ENCODE measurements around the gene ZNF230. TPM values are rescaled to one million over a fixed set of nuclear protein-coding genes. Genes with fewer than 3 reads are reported as not detected.
A peak's percentile ranks its signal among the peaks of the same experiment; 100 is the strongest.

The ZNF230 gene
- polyA plus RNA-seq, 1 experiment: 4.0 TPM

- ChIA-PET POLR2A (no interaction called here), CTCF (no interaction called here)
- TF ChIP-seq CTCF (IDR thresholded peaks at IDR 0.05; ENCODE audit: low read depth, low read length): no peak
- Histone ChIP-seq H3K27ac (ENCODE audit: low read depth, low read length) (no peak overlapping the region), H3K27me3 (ENCODE audit: control insufficient read depth, insufficient read depth, low read length) (peaks cover 2% of the 10 kb centered on the region), H3K4me3 (ENCODE audit: low read depth, low read length) (no peak overlapping the region), H3K9me3 (ENCODE audit: control insufficient read depth, insufficient read depth, low read length) (peaks cover under 1% of the 10 kb centered on the region; the same call in 1 of the 2 replicates)
- DNase-seq (ENCODE audit: low read depth, low spot score): no peak
Observed at GRCh38 chr19:44019498-44019897, 16.7 kb downstream of the ZNF230 start.

- Histone ChIP-seq H3K9me3 (ENCODE audit: control insufficient read depth, insufficient read depth, low read length) (no peaks in the 10 kb centered on the region), H3K27me3 (ENCODE audit: control insufficient read depth, insufficient read depth, low read length) (peaks cover 2% of the 10 kb centered on the region), H3K27ac (ENCODE audit: low read depth, low read length) (no peak overlapping the region), H3K4me3 (ENCODE audit: low read depth, low read length) (no peak overlapping the region)
- TF ChIP-seq CTCF (IDR thresholded peaks at IDR 0.05; ENCODE audit: low read depth, low read length): no peak
- no peak for DNase-seq (ENCODE audit: low read depth, low spot score)
- ChIA-PET CTCF (no interaction called here), POLR2A (no interaction called here)
Observed at GRCh38 chr19:44021221-44021620, 18.5 kb downstream of the ZNF230 start.

- Histone ChIP-seq H3K27me3 (ENCODE audit: control insufficient read depth, insufficient read depth, low read length) (peaks cover 2% of the 10 kb centered on the region), H3K9me3 (ENCODE audit: control insufficient read depth, insufficient read depth, low read length) (no peaks in the 10 kb centered on the region), H3K4me3 (ENCODE audit: low read depth, low read length) (peak overlapping the region; percentile 86), H3K27ac (ENCODE audit: low read depth, low read length) (no peak overlapping the region)
- ChIA-PET CTCF (no interaction called here), POLR2A (interaction anchor here (0.6 kb wide), 1 partner anchor 70 kb away, joined by 3 read pairs; no protein-coding TSS in a partner anchor)
- DNase-seq (ENCODE audit: low read depth, low spot score): no peak
- TF ChIP-seq CTCF (IDR thresholded peaks at IDR 0.05; ENCODE audit: low read depth, low read length): no peak
Observed at GRCh38 chr19:44024900-44025216, 22.1 kb downstream of the ZNF230 start.

- ChIA-PET POLR2A (interaction anchor here (0.6 to 0.7 kb wide), 2 partner anchors 48 to 70 kb away, joined by 3 read pairs; no protein-coding TSS in a partner anchor), CTCF (interaction anchor here (0.7 kb wide), 1 partner anchor 517 kb away, joined by 3 read pairs; no protein-coding TSS in a partner anchor)
- no peak for TF ChIP-seq CTCF (IDR thresholded peaks at IDR 0.05; ENCODE audit: low read depth, low read length)
- Histone ChIP-seq H3K27me3 (ENCODE audit: control insufficient read depth, insufficient read depth, low read length) (peaks cover 2% of the 10 kb centered on the region), H3K9me3 (ENCODE audit: control insufficient read depth, insufficient read depth, low read length) (no peaks in the 10 kb centered on the region), H3K27ac (ENCODE audit: low read depth, low read length) (peak within 1 kb of the TSS; percentile 68), H3K4me3 (ENCODE audit: low read depth, low read length) (peak within 1 kb of the TSS; percentile 86)
- DNase-seq (ENCODE audit: low read depth, low spot score): peak; percentile 70
Observed at GRCh38 chr19:44025217-44025936, 22.6 kb downstream of the ZNF230 start, which contains the start of gene ZNF222. Gene ZNF222 (plus strand): TSS chr19:44025379. CDS start chr19:44025437, 58 bp downstream.

GRCh38 chr19:44026622-44027021 is 23.9 kb downstream of the ZNF230 start:
- ChIA-PET POLR2A (no interaction called here), CTCF (no interaction called here)

More at GRCh38 chr19:44026622-44027021, 23.9 kb downstream of the ZNF230 start:
- Histone ChIP-seq H3K27me3 (ENCODE audit: control insufficient read depth, insufficient read depth, low read length) (peaks cover 2% of the 10 kb centered on the region), H3K4me3 (ENCODE audit: low read depth, low read length) (no peak overlapping the region), H3K9me3 (ENCODE audit: control insufficient read depth, insufficient read depth, low read length) (peaks cover 7% of the 10 kb centered on the region), H3K27ac (ENCODE audit: low read depth, low read length) (no peak overlapping the region)
- no peak for DNase-seq (ENCODE audit: low read depth, low spot score)
- TF ChIP-seq CTCF (IDR thresholded peaks at IDR 0.05; ENCODE audit: low read depth, low read length): no peak
